ENCODE data around the gene DCPS.

DCPS gene

DNA sequence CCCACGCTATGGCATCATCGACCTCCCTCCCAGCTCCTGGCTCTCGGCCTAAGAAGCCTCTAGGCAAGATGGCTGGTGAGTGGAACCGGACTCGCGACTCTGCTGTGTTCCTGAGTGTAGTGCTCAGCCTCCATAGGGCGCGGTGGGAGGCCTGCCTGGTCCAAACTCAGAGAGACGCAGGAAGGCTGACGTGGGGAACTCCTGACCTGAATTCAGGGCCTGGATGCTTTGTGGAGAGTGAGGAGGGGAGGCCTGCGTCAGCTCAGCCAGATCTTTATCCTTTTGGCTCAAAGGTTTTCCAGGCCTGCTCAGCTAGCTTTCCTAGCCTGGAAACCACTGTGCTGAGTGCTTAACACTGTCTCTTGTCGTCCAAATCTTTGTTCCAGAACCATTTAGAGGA is 13.0 kb upstream of the DCPS start:
- no peaks in the 10 kb centered on the region for H4K20me1 ChIP-seq (ENCODE audit: low read depth, low read length)
- H3K4me2 ChIP-seq (ENCODE audit: low read depth, low read length, poor library complexity, severe bottlenecking): no peak overlapping the region
- no peak for TF ChIP-seq EZH2phosphoT487 (conservative IDR thresholded peaks at IDR 0.05; ENCODE audit: low read length)
- TF ChIP-seq, protein P1, sequence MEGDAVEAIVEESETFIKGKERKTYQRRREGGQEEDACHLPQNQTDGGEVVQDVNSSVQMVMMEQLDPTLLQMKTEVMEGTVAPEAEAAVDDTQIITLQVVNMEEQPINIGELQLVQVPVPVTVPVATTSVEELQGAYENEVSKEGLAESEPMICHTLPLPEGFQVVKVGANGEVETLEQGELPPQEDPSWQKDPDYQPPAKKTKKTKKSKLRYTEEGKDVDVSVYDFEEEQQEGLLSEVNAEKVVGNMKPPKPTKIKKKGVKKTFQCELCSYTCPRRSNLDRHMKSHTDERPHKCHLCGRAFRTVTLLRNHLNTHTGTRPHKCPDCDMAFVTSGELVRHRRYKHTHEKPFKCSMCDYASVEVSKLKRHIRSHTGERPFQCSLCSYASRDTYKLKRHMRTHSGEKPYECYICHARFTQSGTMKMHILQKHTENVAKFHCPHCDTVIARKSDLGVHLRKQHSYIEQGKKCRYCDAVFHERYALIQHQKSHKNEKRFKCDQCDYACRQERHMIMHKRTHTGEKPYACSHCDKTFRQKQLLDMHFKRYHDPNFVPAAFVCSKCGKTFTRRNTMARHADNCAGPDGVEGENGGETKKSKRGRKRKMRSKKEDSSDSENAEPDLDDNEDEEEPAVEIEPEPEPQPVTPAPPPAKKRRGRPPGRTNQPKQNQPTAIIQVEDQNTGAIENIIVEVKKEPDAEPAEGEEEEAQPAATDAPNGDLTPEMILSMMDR (IDR thresholded peaks at IDR 0.05; ENCODE audit: insufficient read depth, low read length, poor library complexity, severe bottlenecking): no peak
- no peaks in the 10 kb centered on the region for H3K27me3 ChIP-seq (ENCODE audit: low read length)
- no peak overlapping the region for H3K27ac ChIP-seq (ENCODE audit: low read depth, low read length)
- H3K36me3 ChIP-seq (ENCODE audit: low read length): no peaks in the 10 kb centered on the region
- no peak overlapping the region for H3K9ac ChIP-seq (ENCODE audit: low read length)
- H2AFZ ChIP-seq (ENCODE audit: low read depth, low read length, severe bottlenecking): no peak overlapping the region
- H3F3A ChIP-seq (ENCODE audit: insufficient read depth): no peaks in the 10 kb centered on the region
- no peaks in the 10 kb centered on the region for H3K79me2 ChIP-seq (ENCODE audit: insufficient read depth, low read length)
- no peak overlapping the region for H3K4me3 ChIP-seq (ENCODE audit: insufficient read depth, low read length, poor library complexity, severe bottlenecking)
- H3K9me2 ChIP-seq (replicated peaks; ENCODE audit: insufficient read depth, low read length): no peaks in the 10 kb centered on the region
- no peaks in the 10 kb centered on the region for H3K9me3 ChIP-seq (ENCODE audit: insufficient read depth, low read length)

DNA sequence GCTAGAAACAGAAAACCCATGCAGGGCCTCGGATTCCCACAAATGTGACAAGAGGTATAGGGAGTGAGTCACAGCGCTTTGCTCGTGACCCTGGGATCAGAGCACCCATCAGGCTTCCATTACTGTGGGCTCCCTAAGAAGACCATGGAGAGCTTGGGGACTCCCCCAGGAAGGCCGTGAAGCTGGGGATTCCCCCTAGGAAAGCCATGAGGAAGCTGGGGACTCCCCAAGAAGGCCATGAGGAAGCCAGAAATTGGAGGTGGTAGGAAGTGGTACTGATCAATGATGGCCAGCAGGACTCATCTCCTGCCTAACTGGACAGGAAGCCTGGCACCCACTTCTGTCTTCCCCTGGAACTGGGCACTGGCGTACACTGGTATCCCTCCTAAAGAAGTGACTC is 10.1 kb upstream of the DCPS start:
- no peaks in the 10 kb centered on the region for H3K9me2 ChIP-seq (replicated peaks; ENCODE audit: insufficient read depth, low read length)
- H3K79me2 ChIP-seq (ENCODE audit: insufficient read depth, low read length): no peaks in the 10 kb centered on the region
- no peaks in the 10 kb centered on the region for H3K9me3 ChIP-seq (ENCODE audit: insufficient read depth, low read length)
- TF ChIP-seq, protein P1 (IDR thresholded peaks at IDR 0.05; ENCODE audit: insufficient read depth, low read length, poor library complexity, severe bottlenecking): no peak
- no peak for TF ChIP-seq EZH2phosphoT487 (conservative IDR thresholded peaks at IDR 0.05; ENCODE audit: low read length)
- no peaks in the 10 kb centered on the region for H3F3A ChIP-seq (ENCODE audit: insufficient read depth)
- H3K36me3 ChIP-seq (ENCODE audit: low read length): no peaks in the 10 kb centered on the region
- no peak overlapping the region for H3K27ac ChIP-seq (ENCODE audit: low read depth, low read length)
- no peaks in the 10 kb centered on the region for H4K20me1 ChIP-seq (ENCODE audit: low read depth, low read length)
- no peak overlapping the region for H2AFZ ChIP-seq (ENCODE audit: low read depth, low read length, severe bottlenecking)
- H3K27me3 ChIP-seq (ENCODE audit: low read length): no peaks in the 10 kb centered on the region
- H3K4me3 ChIP-seq (ENCODE audit: insufficient read depth, low read length, poor library complexity, severe bottlenecking): no peak overlapping the region
- H3K4me2 ChIP-seq (ENCODE audit: low read depth, low read length, poor library complexity, severe bottlenecking): no peak overlapping the region
- H3K9ac ChIP-seq (ENCODE audit: low read length): no peak overlapping the region

DNA sequence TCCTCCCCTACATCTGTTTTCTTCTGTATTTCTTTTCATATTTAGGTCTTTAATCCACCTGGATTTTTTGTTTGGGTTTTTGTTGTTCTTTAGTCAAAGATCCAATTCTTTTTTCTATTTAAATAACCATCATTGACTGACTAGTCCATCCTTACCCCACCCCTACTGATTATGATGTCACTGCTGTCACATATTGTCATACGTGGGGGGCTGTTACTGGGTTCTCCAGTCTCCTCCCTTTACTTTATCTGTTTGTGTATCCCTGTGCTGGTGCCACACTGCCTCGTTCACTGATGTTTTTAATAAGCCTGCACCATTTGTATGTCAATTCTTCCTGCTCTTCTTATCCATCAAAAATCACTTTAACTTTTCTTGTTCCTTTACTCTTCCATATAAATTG is 6.9 kb upstream of the DCPS start:
- Histone ChIP-seq H3K4me2 (ENCODE audit: low read depth, low read length, poor library complexity, severe bottlenecking) (no peak overlapping the region), H3K9me3 (ENCODE audit: insufficient read depth, low read length) (no peaks in the 10 kb centered on the region), H3K4me3 (ENCODE audit: insufficient read depth, low read length, poor library complexity, severe bottlenecking) (no peak overlapping the region), H3K36me3 (ENCODE audit: low read length) (no peaks in the 10 kb centered on the region), H3K27ac (ENCODE audit: low read depth, low read length) (no peak overlapping the region), H3K9ac (ENCODE audit: low read length) (no peak overlapping the region), H3K27me3 (ENCODE audit: low read length) (no peaks in the 10 kb centered on the region), H2AFZ (ENCODE audit: low read depth, low read length, severe bottlenecking) (no peak overlapping the region), H3K79me2 (ENCODE audit: insufficient read depth, low read length) (no peaks in the 10 kb centered on the region), H3K9me2 (replicated peaks; ENCODE audit: insufficient read depth, low read length) (no peaks in the 10 kb centered on the region), H4K20me1 (ENCODE audit: low read depth, low read length) (no peaks in the 10 kb centered on the region), H3F3A (ENCODE audit: insufficient read depth) (no peaks in the 10 kb centered on the region)
- TF ChIP-seq, protein P1 (IDR thresholded peaks at IDR 0.05; ENCODE audit: insufficient read depth, low read length, poor library complexity, severe bottlenecking): no peak
- no peak for TF ChIP-seq EZH2phosphoT487 (conservative IDR thresholded peaks at IDR 0.05; ENCODE audit: low read length)

All from SU-DHL-6 (cell line).